NB4 (cell line): Measurements from ENCODE around the gene TPRG1.

Experiments used
- MYC ChIP-seq: IDR thresholded peaks from 2 replicates; pipeline ENCODE4 v1.6.1; 2011; ENCODE audit warnings: low read depth, low read length
- POLR2A ChIP-seq: IDR thresholded peaks from 2 replicates; pipeline ENCODE4 v1.6.1; 2011; ENCODE audit warnings: mild to moderate bottlenecking; ENCODE audit not compliant: insufficient read length; ENCODE audit errors: extremely low read depth
- TF ChIP-seq, protein P1 (sequence below): IDR thresholded peaks from one replicate; pipeline ENCODE4 v1.5.1; 2012; ENCODE audit warnings: low read depth, low read length
- TF ChIP-seq, protein P2 (sequence below): IDR thresholded peaks from 2 replicates; pipeline ENCODE4 v1.6.1; 2011; ENCODE audit warnings: low read depth, low read length

DNA sequence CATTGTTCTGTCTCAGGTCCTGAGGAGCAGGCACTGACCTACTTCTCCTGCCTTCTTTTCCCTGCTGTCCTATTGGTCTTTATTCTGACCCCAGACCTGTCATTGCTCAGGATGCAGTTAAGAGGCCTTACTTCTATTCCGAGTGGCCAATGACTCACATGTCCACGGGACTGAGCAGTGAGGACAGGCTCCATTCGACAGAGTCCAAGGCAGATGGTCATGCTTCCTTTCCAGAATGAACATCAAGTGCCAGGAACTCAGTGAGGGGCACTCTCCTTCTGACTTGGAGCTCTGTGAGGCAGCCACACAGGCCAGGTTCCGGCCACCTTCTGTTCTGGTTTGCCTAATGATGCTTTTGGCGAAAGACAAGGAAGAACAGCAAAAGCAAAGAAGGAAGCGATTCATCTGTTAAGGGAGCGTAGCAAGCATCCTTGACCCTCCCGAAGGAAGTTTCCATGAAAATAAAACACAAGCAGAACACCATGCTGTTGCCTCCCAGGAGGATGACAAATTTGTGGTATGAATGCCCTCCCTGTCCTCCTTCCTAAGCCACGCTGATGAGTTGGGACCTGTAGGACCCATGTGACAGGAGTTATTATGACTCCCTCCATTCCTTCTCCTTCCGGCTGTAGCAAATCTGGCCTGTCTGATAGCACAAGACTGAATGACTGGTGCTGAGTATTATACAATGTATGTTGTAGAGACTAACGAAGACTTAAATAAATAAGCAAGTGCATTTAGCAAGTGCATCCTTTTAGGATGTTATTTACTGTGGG, 14.4 kb upstream of the TPRG1 start:
- TF ChIP-seq, protein P1, sequence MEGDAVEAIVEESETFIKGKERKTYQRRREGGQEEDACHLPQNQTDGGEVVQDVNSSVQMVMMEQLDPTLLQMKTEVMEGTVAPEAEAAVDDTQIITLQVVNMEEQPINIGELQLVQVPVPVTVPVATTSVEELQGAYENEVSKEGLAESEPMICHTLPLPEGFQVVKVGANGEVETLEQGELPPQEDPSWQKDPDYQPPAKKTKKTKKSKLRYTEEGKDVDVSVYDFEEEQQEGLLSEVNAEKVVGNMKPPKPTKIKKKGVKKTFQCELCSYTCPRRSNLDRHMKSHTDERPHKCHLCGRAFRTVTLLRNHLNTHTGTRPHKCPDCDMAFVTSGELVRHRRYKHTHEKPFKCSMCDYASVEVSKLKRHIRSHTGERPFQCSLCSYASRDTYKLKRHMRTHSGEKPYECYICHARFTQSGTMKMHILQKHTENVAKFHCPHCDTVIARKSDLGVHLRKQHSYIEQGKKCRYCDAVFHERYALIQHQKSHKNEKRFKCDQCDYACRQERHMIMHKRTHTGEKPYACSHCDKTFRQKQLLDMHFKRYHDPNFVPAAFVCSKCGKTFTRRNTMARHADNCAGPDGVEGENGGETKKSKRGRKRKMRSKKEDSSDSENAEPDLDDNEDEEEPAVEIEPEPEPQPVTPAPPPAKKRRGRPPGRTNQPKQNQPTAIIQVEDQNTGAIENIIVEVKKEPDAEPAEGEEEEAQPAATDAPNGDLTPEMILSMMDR: no peak
- TF ChIP-seq POLR2A: no peak
- TF ChIP-seq MYC: no peak
- TF ChIP-seq, protein P2, sequence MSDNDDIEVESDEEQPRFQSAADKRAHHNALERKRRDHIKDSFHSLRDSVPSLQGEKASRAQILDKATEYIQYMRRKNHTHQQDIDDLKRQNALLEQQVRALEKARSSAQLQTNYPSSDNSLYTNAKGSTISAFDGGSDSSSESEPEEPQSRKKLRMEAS: no peak
